COR-L47 (cell line): ENCODE measurements around the gene TMEM53.

Experiments
- DNase-seq: peaks from one replicate; lab custom pipeline; 2025; lab: John Stamatoyannopoulos, UW

TMEM53 gene

DNA sequence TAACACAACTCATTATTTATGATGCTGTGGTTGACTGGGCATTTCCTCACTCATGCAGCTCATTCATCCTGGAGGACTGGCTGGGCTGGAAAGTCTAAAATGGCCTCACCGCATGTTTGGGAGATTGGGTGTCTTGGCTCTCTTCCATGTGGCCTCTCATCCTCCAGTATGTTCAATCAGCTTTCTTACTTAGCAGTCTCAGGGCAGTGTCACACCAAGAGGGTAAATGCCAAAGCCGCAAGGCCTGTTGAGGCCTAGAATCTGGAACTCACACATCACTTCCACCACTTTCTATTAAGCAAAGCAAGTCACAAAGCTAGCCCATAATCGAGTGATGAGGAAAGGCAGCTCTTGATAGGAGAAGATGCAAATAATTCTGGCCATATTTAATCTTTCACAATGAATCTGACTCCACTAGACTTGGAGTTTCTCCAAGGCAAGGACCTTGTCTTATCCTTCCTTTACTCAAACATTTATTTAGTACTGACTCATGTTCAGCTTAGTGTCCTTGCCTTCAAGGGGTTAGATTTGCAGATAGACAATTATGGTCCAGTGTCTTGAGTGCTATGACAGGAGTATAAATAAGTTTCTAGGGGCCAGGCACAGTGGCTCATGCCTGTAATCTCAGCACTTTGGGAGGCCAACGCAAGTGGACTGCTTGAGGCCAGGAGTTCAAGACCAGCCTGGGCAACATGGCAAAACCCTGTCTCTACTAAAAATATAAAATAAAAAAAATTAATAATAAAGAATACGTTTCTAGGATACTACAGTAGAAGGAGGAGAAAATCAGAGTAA lies 45.1 kb downstream of the TMEM53 start:
- no peak for DNase-seq

DNA sequence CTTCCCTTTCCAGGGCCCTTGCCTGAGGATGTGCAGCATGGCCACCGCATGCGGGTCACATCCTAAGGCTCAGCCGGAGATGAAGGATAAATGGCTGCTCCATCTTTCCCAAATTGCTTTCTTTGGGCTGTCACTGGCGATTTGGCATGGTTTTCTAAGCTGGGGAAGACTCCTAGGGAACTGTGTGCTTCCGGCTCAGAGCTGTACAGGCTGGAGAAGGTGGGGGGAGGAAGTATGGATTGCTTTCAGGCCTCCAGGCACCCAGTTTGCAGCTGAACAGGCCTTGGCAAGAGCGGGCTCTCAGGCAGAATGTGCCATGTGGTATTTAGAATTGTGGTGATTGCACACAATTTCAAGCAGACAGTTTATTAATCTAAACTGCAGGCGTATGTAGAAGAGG lies 48.9 kb downstream of the TMEM53 start:
- no peak for DNase-seq

DNA sequence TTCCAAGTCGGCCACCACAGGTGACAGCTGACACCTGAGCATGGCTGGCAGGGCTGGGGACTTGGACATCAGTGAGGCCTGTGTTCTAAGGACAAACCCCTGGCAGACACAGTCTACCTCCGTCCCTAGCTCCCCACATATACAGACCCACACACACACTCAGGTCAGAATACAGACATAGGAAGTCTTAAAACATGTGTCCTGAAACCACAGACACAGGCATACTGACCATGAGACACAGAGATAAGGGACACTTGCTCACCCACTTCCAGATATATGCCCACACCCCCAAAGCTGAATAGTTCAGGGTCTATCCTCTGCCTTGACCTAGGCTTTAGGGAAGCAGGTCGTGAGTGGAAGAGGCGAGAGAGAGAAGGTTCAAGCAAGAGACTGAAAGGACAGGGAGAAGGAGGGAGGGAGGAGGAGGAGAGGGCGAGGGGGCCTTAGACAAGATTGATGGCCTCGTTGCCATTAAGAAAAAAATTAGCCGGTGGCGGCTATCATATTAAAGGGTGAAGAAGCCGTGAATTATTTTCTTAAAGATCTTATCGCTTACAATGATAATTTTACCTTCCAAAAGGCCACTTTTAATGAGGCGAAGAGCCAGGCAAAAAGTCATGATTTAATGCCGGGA lies 49.9 kb downstream of the TMEM53 start:
- no peak for DNase-seq

DNA sequence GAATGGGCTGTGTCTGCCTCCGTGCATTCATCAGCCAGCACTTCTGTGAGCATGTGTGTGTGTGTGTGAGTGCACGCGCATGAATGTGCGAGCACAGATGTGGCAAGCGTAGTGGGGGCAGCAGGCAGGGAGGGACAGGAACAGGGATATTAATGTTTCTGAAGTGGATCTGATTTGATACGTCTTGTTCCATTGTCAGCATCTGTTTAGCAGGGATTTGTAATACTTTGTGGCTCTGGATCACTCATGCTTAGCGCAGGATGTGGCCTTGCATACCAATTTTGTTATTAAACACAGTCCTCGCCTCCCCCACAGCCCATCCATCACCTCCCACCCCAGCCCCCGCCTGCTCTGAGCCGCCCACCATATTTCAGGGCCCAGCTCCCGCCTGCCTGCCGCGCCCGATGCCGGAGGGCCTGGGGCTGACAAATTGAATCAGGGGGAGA lies 52.4 kb downstream of the TMEM53 start:
- DNase-seq, result no peak

DNA sequence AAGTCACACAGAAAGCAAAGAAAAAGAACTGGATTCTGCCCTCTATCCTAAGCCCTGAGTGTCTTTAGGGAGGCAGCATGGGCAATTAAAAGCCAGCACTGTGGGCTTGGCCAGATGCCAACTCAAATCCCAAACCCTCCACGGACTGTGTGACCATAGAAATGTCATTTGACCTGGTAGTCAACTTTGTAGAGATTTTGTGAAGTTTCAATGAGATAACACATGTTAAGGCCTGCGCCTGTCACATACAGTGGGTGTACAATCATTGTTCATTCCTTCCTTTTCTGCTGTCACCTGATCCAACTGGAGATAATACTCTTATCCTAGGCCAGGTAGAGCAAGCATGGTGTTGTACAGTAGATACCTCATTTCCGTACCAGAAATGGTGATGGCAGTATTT lies 54.2 kb downstream of the TMEM53 start:
- no peak for DNase-seq

DNA sequence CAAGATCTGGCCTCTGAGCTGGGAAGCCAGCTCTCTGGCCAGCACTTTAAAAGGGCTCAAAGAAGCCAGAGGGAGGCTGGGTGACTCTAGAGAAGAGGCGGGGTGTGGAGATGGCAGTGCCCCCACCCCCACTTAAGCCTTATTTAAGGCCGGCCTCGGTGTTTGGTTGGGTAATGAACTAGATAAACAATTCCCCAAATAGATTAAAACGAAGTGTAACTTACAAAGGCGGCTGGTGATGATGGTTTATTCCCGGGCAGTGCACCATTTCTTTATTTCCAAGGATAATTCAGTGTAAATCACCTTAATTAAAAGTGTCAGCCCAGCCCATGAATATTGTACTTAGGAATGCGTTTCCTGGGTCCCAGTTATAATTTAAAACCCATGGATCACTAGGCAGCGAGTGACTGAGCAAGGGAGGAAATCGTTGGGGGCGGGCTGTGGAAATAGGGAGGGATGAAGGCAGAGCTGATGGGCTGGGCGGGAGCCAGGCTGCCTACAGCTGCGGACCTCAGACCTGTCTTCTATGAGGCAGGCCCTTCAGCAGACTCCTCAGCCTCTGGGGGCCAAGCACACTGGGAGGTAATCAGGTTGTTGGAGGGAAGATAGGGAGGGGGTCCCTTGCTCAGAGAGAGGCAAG lies 54.9 kb downstream of the TMEM53 start:
- no peak for DNase-seq

DNA sequence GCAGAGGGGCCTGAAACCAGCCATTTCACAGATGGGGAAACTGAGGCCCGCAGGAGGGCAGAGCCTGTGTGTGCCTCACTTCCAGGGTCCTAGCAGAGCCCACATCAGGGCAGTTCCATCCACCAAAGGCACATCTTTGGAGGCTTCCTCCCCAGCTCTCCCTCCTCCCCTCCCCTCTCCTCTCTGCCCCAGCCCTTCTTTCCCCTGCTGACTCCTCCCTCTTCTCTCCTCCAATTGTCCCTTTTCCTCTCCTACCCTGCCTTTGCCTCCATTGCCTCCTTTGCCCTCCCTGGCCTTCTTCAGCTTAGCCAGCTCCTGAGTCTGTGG lies 56.6 kb downstream of the TMEM53 start:
- DNase-seq, result no peak

DNA sequence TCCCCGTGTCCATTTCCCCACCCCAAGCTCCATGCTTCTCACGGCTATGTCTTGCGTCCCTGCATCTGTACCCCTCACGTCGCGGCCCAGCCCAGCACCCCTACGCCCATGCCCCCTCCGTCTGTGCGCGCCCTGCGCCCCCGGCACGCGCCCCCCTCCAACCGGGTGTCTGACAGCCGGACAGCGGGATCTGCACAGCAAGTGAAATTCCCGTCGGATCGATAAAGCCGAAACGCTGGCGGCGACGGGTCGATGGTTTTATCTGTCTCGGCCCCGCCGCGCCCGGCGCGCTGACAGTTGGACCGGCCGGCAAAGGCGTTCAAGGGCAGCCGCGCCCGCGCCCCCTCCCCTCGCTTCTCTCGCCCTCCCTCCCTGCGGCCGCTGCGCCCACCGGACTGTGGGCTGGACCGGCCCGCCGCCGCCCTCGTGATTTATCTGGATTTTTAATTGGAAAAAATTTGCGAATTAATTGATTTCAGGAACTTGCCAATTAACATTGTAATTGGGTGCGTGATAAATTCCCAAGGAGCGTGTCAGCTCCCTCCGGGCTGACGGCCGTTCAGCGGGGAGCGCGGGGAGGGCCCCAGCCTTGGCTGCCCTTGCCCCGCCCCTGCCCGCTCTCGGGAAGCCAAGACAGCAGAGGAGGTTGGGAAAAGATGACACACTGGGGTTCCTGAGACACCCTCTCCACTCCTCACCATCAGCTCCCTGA lies 57.1 kb downstream of the TMEM53 start:
- DNase-seq, result no peak

DNA sequence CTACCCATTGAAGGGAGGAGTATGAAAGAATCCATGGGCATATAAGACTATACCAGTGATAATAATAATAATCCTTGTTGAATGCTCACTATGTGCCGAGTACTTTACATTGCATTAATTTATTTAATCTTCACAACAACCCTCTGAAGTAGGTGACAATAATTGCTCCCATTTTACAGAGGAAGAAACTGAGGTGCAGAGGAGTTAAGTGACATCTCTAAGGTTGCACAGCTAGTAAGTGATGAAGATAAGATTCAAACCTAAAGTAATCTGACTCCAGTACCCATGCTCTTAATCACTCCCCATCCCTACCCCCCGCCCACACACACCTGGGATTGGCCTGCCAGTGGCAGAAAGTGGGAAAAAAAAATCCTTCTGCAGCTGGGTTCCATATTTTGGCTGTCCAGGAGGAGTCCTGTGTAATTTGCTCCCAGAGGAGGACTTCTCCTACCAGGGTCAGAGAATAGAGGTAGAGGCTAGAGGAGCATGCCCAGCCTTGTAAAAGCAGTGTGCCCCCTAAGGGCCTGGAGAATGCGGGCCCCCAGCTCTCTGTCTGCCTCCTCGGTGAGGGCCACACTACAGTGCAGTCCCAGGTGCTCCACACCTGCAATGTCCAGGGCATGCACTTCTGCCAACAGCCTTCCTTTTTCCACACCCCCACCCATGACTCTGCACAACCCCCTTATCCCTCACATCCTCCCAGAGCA lies 57.8 kb downstream of the TMEM53 start:
- DNase-seq, result no peak

DNA sequence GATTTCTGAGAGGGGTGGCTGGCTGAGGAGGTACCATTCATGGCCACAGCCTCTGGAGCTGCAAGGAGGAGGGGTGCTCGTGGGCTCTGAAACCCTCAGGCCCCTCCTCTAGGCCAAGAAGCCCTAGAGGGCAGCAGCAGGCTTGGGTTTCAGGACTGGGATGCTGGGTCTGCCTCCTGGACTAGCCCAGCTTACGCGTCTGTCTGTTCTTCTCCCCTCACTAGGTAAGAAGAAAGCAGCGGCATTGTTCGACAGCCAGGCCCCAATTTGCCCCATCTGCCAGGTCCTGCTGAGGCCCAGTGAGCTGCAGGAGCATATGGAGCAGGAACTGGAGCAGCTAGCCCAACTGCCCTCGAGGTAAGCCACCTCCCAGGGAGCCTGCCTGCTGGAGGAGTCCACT lies 60.3 kb downstream of the TMEM53 start:
- no peak for DNase-seq

DNA sequence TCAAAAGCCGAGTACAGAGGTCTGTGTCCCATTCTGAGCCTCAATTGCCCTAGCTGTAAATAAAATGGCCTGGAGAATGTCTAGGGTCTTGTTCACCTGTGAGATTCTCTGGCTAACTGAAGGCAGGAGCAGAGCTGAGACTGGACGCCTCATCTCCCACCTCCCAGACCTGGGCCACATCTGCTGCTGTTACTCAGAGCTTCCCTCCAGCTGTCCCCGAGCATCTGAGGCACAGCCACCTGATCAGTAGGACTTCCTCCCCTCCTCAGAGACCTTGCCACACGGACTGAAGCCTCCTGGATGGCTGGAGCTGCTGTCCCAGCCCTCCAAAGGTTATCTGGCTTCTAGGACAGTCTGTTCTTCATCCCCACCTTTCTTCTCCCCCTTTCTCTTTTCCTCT lies 62.4 kb downstream of the TMEM53 start:
- DNase-seq, result no peak

DNA sequence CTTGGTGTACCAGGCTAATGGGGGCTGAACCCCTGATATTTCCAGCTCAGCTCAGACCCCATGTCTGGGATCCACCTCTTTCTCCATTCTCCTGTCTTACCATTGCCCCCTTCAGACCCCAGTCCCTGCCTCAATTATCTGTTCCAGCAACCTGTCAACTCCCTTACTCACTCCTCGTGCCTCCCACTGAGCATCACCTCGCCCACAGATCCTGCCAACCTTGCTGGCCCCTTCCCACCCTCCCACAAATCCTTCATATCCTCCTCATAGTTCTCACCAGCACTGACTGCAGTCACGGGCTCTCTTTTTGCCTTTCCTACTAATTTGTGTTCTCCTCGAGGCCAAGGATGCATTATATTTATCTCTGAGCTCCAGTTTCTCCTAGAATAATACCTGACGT lies 62.9 kb downstream of the TMEM53 start:
- DNase-seq, result no peak

DNA sequence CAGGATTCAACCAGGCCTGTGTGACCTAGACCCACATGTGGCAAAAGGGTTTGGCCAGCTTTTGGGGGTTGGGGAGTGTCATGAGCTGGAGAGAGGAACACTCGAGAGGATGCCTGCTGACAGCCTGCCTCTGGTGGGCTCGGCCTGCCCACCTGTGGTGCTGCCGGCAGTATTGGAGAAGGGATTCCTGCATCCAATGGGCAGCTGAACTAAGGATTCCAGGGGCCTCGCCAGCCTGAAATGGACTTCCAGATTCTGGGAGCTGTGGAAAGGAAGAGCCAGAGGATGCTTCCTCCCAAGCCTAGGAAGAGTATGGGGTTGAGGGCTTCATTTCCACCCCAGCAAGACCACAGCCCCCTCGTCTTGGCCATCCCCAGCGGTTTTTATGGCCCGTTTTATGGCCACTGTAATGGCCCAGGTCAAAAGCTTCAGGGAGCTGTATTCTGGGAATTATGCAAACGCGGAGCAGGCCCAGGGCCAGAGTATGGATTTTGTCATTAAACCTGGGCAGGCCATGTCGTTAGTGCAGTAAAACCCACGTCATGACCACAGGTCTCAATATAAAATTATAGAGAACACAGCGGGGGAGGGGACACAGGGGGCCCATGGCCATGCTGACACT lies 63.6 kb downstream of the TMEM53 start:
- DNase-seq, result no peak

DNA sequence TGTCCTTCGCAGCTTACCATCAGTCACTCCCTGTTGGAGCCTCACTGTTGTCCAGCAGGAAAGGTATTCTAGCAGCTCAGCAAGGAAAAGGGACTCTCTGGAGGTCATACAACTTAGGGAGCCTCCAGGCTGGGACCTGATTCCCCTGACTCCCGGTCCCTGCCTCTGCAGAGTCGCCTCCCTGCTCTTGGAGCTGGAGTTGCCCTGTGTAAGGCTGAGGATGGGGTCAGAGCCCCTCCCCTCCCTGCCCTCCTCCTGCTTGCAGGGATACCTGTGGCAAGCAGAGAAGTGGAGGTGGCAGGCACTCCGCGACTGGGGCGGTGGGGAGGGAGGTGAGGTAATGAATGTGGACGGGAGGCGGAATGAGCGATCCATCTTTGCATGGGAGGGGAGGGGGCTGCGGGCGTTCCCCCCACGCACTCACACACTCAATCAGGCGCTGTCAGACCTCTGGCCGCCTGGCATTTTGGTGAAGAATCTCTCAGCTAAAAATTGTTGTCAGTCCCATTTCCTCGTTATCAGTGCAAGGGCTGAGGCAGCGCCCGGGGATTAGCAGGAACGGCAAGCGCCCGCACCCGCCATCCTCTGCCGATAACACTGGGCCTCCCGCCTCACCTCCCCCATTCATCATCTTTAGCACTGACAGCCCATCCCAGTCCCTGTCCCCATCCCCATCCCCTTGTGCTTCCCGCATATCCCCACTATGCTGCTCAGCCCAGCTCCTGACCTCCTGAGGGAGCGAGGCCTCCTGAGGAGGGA lies 64.3 kb downstream of the TMEM53 start:
- DNase-seq, result no peak

DNA sequence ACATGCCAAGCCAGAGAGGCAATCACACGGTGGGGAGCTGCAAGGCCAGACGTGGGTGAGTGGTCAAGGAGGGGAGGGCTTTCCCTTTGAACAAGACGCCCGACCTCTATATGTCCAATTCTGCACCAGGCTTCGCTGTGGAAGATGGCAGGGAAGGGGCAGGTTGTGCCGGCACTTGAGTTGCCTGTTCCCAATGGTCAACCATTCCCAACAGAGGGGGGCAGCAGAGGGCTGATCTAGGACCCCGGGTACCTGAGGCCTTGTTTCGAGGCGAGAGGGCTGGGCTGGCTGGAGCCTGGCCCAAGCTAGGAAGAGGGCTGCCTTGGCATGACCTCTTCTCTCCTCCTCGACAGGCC lies 64.9 kb downstream of the TMEM53 start:
- DNase-seq, result peak; percentile 15

DNA sequence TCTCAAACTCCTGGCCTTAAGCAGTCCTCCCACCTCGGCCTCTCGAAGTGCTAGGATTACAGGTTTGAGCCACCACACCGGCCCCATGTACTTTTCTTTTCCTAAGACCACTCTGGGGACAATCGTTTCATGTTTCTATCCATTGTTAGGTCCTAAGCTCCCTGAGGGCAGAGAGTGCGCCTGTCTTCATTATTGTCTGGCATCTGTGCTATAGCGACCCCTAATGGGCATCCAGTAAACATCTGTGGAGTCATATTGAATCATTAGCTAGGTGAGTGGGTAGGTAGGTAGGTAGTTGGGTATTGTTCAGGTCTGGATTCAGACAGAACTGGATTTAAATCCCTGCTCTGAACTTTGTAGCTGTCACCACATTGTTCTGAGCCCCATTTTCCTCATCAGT lies 66.1 kb downstream of the TMEM53 start:
- DNase-seq, result no peak

DNA sequence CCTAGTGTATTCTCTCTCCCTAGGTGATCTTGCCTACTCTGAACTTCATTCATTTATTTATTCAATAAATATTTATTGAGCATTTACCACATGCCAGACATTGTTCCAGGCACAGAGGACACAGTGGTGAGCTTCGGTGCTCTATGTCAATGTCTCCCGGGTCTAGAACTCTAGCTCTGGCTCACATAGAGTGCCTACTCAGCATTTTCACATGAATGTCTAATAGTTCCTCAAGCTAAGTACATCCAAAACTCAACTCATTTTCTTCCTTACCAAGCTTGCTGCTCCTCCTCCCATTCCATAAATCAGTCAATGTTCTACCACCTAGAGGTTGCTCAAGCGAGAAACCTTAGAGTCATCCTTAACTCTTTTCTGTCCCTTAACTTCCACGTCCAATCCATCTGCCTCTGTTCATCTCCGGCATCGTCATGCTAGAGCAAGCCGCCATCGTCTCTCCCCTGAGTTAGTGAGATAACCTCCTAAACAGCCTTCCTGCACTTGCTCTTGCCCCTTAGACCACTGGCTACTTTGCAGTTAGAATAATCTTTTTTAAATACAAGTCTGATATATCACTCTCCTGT lies 67.5 kb downstream of the TMEM53 start:
- no peak for DNase-seq

DNA sequence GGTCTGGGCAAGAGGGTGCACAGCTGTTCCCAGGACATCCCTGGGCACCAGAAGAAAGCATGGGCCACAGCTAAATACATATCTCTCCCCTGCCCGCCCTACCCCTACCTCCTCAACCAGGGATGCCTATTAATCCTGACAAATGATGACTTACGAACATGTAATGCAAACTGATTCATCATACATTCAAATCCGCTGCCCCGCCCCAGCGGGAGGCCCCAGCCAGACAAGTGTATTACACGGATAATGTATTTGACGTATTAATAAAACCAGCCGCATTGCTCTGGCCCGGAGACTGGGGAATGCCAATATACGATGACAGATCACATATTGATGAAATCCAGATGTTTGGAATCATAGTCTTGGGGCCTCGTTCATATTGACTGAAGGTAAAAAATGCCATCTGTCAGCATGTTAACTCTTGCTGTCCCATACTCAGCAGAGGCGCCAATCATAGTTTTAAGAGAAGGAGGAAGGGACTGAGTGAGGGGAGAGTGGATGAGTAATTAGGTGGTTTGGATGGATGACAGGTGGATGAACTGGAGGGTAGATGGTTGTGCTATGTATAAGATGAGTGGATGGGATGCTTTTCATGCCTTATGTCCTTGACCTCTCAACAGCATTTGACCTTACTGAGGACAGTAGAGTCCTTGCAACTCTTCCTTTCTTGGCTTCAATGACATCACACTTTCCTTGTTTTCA lies 68.2 kb downstream of the TMEM53 start:
- no peak for DNase-seq

DNA sequence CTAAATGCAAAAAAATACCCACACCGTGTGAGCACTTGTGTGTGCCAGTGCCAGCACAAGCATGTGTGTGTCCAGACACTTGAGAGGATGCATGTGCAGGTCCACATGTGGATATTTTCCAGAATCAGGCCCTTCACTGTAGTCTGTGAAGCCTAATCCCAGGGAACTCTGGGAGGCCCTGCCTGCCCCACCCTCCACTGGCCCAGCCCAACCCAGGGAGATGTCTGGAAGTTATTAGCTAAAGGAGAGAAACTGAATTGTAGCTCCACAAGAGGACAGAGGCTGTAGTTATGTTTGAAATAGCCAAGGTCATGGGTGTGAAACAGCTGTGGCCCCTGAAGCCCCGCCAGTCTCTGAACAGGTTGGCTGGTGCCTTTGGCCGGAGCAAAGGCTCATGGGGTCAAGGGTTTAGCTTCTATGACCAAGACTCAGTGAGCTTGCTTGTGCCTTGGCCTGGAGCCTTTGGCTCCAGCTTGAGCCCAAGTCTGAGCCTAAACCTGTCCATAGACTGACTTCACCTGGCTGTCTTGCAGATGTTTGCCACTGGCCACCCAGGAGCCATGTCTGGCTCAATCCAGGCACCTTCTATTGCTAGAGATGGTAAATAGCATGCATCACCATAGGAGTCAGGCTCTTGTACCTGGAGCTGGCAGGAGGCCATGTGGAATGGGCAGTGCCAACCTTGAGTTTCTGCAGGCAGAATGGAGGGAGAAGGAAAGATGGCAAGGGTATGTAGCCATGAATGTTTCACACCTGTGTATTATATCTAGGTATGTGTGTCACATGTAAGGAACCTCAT lies 69.9 kb downstream of the TMEM53 start:
- DNase-seq, result peak; percentile 6
